ENCODE data around the gene SUSD5.

- TF ChIP-seq POLR2A (IDR thresholded peaks at IDR 0.05) (no peak), CTCF (IDR thresholded peaks at IDR 0.05) (no peak)
Observed at GRCh38 chr3:33187368-33187634, 31.3 kb downstream of the SUSD5 start.

Measured in uterus (tissue), 2 donors.